ENCODE results near the gene SBF2. TPM values are rescaled to one million over a fixed set of nuclear protein-coding genes. Genes with fewer than 3 reads are reported as not detected.

SBF2 gene
- total RNA-seq, 3 donors from 2014 or later: 74.8 to 91.9 (median 88.2) TPM

DNA sequence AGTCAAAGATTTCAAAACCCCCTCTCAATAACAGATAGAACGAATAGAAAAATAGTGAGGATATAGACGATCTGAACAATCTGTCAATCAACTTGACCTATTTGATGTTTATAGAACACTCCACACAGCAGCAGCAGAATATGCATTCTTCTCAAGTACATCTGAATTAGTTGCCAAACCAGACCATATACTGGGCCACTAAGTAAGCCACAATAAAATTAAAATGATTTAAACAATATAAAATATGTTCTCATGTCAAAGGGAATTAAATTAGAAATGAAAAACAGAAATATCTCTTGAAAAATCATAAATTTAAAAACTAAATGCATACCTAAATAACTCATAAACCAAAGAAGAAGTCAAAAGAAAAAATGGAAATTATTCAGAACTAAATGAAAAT, 229.2 kb downstream of the SBF2 start:
- H3K27me3 ChIP-seq: no peaks in the 10 kb centered on the region

DNA sequence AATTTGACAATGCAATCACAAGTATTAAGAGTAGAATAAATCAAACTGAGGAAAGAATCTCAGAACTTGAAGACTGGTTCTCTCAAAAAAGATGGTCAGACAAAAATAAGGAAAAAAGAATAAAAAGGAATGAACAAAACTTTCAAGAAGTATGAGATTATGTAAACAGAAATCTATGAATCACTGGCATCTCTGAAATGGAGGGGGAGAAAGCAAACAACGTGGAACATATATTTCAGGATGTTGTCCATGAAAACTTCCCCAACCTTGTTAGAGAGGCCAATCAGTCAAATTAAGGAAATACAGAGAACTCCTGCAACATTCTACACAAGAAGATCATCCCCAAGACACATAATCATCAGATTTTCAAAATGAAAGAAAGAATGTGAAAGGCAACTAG, 235.7 kb downstream of the SBF2 start:
- H3K4me3 ChIP-seq: no peak overlapping the region
- DNase-seq (ENCODE audit: low spot score in 2 of 2): no peak
- H3K4me1 ChIP-seq: no peaks in the 10 kb centered on the region
- H3K27ac ChIP-seq: no peak overlapping the region
- no peak for TF ChIP-seq CTCF (IDR thresholded peaks at IDR 0.05)
- no peak for TF ChIP-seq POLR2AphosphoS5 (IDR thresholded peaks at IDR 0.05)
- TF ChIP-seq POLR2A (IDR thresholded peaks at IDR 0.05): no peak
- no peaks in the 10 kb centered on the region for H3K27me3 ChIP-seq
- H3K36me3 ChIP-seq: no peaks in the 10 kb centered on the region
- peaks cover 0 to 12% of the 10 kb centered on the region in 2 donors for H3K9me3 ChIP-seq
- intact Hi-C loops (cut with DNase I; ENCODE audit: low total_unique reads): no loop called here

More for the DNA sequence above, 229.2 kb downstream of the SBF2 start:
- no peak for TF ChIP-seq POLR2A (IDR thresholded peaks at IDR 0.05)
- no peak for TF ChIP-seq POLR2AphosphoS5 (IDR thresholded peaks at IDR 0.05)
- TF ChIP-seq CTCF (IDR thresholded peaks at IDR 0.05): no peak
- intact Hi-C loops (cut with DNase I; ENCODE audit: low total_unique reads): no loop called here
- Histone ChIP-seq H3K4me1 (no peaks in the 10 kb centered on the region), H3K36me3 (no peaks in the 10 kb centered on the region), H3K4me3 (no peak overlapping the region), H3K27ac (no peak overlapping the region), H3K9me3 (peaks cover 0 to 6% of the 10 kb centered on the region in 2 donors)
- no peak for DNase-seq (ENCODE audit: low spot score in 2 of 2)

GRCh38 chr11:10051868-10052586, 242.0 kb downstream of the SBF2 start:
- Histone ChIP-seq H3K4me1 (no peaks in the 10 kb centered on the region), H3K27ac (no peak overlapping the region), H3K27me3 (no peaks in the 10 kb centered on the region), H3K9me3 (no peaks in the 10 kb centered on the region), H3K4me3 (no peak overlapping the region), H3K36me3 (no peaks in the 10 kb centered on the region)
- intact Hi-C loops (cut with DNase I; ENCODE audit: low total_unique reads): no loop called here
- no peak for DNase-seq (ENCODE audit: low spot score in 2 of 2)
- no peak for TF ChIP-seq POLR2A (IDR thresholded peaks at IDR 0.05)
- TF ChIP-seq POLR2AphosphoS5 (IDR thresholded peaks at IDR 0.05): no peak
- no peak for TF ChIP-seq CTCF (IDR thresholded peaks at IDR 0.05)

DNA sequence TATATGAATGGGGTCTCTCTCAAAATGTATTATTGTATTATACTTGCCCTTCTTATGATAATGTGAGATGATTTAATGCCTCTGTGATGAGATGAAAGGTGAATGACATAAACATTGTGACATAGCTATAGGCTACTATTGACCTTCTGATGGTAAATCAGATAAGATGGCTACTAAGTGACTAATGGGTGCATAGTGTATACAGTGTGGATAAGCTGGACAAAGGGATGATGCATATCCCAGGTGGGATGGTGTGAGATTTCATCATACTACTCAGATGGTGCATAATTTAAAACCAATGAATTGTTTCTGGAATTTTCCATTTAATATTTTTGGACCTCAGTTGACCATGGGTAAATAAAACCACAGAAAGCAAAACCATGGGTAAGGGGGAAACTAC, 243.5 kb downstream of the SBF2 start:
- H3K36me3 ChIP-seq: no peaks in the 10 kb centered on the region
- DNase-seq (ENCODE audit: low spot score in 2 of 2): no peak
- no peaks in the 10 kb centered on the region for H3K4me1 ChIP-seq
- peaks cover 5% of the 10 kb centered on the region in 2 donors for H3K9me3 ChIP-seq
- TF ChIP-seq CTCF (IDR thresholded peaks at IDR 0.05): no peak
- TF ChIP-seq POLR2AphosphoS5 (IDR thresholded peaks at IDR 0.05): no peak
- no peak for TF ChIP-seq POLR2A (IDR thresholded peaks at IDR 0.05)
- no peak overlapping the region for H3K27ac ChIP-seq
- H3K27me3 ChIP-seq: no peaks in the 10 kb centered on the region
- intact Hi-C loops (cut with DNase I; ENCODE audit: low total_unique reads): no loop called here
- H3K4me3 ChIP-seq: no peak overlapping the region

GRCh38 chr11:10049756-10050155, 244.3 kb downstream of the SBF2 start:
- TF ChIP-seq POLR2A (IDR thresholded peaks at IDR 0.05): no peak
- no peak for TF ChIP-seq CTCF (IDR thresholded peaks at IDR 0.05)
- TF ChIP-seq POLR2AphosphoS5 (IDR thresholded peaks at IDR 0.05): no peak
- Histone ChIP-seq H3K27me3 (no peaks in the 10 kb centered on the region), H3K36me3 (no peaks in the 10 kb centered on the region), H3K4me3 (no peak overlapping the region), H3K4me1 (no peaks in the 10 kb centered on the region), H3K27ac (no peak overlapping the region), H3K9me3 (peaks cover 13% of the 10 kb centered on the region in 2 donors)
- DNase-seq (ENCODE audit: low spot score in 2 of 2): no peak
- intact Hi-C loops (cut with DNase I; ENCODE audit: low total_unique reads): no loop called here
